Stimulated activated CD4-positive, alpha-beta T cell treated with anti-CD3 and anti-CD28 coated beads, Interleukin-15, amount 100 ng/mL, for 1 hour (primary cell): ENCODE data around the gene RAB33A.
A peak's percentile ranks its signal among the peaks of the same experiment; 100 is the strongest.

ENCODE experiments used
- DNase-seq, 2 donors: peaks; one replicate each; pipeline ENCODE4 v3.0.0-alpha.2; 2020; ENCODE audit warnings: low read depth in 1 of 2, low spot score in 1 of 2

RAB33A gene

DNA sequence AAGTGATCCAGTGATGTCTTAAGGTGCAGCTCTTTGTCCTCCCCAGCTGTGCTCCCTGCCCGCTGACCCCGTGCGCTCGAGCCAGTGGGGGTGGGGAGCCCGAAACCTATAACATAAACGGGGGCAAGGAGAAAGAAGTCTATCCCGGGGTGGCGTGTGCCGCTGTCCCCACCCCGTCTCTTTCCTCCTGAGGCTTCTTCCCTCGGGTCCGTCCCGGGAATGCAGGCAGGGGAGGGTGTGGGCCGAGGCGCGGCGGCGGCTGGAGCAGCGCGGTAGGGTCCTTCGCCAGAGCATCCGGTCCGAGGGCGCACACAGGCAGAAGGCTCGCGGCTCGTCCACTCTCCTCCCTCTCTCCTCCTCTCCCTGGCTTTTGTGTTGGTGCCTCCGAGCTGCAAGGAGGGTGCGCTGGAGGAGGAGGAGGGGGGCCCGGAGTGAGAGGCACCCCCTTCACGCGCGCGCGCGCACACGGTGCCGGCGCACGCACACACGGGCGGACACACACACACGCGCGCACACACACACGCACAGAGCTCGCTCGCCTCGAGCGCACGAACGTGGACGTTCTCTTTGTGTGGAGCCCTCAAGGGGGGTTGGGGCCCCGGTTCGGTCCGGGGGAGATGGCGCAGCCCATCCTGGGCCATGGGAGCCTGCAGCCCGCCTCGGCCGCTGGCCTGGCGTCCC, at the start of gene RAB33A:
Gene RAB33A, plus strand, starts transcription at position 517 of the 681 bp plus-strand sequence. Its CDS starts 101 bp downstream, at position 618.
- no peak for DNase-seq

DNA sequence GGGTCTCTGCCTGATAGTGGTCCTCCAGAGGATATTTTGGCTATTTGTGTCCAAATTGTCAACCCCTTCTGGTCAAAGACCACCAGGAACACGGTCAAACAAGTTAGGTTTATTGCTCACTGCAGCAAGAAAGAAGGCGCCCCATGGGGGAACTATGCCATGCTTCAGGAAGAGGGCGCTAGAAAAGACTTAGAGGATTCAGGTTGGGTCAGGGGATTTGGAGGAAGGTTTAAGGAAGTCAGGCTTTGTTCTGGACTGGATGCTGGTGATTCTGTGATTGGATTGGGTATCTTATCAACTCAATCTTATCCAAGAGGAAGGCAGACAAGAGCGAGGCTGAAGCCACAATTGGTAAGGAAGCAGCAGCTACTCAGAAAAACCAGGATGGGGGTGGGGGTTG, 47.2 kb upstream of the RAB33A start:
- no peak for DNase-seq

DNA sequence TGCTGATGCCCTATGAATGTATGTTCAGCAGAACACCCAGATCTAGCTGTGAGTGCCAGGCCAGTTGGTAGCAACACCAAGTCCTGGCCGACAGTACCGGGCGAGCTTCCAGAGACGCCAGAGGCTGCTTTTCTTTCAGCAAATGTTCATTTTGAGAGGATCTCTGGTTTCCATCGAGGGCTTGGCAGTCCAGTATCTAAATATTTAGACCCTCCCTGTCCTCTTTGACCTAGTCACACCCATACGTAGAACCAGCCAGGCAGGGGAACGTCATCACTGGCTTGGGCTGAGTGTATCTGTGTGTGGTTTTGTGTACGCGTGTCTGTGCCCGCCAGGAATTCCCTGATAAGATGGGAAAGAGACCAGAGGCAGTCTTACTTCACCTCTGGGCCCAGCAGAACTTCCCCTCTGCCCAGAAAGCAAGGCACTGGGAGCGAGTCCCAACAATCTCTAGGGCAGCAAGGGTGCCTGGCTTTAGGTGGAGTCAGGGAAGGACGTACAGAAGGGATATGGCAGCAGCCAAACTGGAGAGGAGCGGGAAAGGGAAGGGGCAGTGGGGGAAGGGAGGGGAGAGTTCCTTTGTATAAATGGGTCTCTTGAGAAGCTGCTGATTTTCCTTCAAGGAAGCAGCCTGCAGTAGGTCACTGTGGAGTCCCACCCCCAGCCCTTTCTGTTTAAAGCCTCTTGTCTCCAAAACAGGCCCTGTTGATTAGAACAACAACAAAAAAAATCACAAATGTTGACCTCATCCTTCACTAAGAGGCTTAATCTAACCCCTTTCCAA, 46.5 kb upstream of the RAB33A start:
- DNase-seq: no peak

DNA sequence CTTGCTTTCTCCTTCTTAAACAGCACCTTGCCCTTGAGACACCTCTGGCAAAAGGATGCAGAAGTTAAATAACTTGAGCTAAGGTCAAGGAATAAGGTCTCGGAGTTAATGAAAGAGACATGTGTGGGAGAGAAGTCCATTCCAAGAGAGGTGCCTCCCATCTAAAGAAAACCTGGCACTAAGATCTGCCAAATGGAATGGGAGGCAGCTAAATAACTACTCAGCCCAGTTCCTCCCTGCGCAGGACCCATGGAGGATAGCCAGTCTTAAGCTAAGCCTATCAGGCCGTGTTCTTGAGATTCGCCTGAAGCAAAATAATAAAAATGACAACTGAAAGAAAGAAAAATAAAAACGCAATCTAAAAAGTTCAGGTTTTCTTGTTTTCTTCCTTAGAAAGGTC, 40.8 kb upstream of the RAB33A start:
- no peak for DNase-seq

DNA sequence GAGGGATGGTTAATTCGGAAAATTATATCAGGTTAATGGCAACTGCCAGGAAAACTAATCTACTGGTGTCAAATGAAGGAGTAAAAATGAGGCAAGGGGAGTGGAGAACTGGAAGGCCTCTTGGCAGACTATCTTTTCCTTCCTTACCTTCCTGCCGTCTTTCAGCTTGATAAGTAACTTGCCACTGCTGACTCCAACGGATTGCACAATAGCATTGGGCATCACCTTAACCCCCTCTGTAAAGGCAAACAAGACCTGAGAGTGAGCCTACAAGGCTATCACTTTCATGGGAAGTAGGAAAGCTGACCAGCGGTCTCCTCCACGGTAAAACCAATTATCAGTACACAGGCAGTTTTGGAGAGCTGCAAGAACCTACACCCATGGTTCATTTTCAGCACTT, 35.3 kb upstream of the RAB33A start:
- DNase-seq: no peak

DNA sequence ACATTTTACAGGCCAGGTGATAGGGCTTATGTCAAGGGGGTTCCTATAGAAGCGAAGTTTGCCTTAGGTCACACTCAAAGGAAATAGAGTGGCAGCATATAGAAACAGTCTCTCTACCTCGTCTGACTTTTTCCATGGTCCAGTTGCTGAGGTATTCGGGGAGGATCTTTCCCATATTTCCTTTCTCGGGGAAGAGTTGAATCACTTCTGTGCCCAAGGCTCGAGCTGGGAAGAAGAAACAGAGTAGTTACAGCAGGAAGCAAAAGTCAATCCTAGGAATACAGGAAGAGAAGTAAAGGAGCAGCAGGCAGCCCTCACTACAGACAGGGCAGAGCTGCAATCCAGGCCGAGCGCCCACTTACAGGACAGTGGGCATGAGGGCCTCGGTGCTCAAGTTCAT, 34.8 kb upstream of the RAB33A start:
- no peak for DNase-seq

DNA sequence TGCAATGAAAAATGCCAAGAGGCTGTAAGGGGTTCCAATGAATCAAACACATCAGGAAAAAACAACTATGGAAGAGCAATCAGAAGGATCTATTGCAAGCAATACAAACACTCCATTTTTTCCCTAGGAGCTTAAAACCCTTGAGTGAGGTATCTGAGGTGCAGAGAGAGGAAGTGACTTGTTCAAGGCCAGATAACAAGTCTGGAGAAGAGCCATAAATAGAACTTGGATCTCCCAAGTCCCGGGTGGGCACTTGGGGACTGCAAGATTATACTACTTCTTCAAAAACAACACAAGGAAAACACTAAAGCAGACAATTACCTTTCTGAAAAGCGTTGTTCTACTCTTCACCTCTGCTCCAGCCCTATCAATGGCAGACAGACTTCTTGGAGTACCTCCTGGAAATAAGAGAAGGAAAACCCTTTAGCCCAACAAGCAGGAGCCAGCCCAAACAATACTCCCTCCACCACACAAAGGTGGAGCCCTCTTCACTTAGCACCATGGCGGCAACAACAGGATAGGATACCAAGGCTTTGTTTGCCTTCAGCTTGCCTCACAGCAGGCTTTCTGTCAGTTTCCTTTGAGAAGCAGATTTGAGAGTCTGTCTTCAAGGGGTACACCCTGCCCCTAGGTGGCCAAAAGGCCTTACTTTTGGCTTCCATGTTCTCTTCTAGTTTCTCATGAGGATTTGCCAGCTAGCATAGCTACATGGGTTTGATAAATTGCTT, 32.1 kb upstream of the RAB33A start:
- no peak for DNase-seq

DNA sequence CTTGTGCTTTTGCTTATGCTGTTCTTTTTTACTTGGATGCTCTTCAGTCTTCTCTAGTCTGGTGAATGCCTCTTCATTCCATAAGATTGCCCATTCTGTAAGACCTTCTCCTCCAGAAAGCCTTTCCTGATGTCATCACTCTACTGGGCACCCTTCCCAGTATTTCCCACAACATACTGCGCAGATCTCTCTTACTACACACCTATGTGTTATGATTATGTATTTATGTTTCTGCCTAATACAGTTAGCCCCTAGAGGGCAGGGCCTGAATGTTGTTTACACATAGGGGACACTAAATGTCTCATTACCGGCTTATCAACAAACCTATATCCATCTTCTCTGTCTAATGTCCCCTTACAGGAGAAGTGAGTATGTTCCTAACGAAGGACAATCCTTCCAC, 27.3 kb upstream of the RAB33A start:
- no peak for DNase-seq

DNA sequence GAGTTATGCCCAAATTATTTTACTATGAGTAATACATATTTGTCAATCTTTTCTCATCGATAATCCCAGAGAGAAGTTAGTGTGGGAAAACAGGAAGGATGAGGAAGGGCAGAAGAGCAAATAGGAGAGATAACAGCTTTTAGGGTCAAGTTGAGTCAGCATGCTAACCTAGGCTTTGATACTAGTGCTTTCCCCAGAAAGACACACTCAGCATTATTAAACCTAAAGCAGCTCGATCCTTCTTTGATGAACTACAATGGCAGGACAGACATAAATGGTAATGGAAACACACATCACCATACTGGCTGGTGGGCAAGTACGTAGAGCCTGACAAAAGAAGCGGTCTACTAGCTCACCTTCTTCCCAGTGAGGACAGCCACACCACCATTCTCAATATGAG, 26.6 kb upstream of the RAB33A start:
- no peak for DNase-seq

DNA sequence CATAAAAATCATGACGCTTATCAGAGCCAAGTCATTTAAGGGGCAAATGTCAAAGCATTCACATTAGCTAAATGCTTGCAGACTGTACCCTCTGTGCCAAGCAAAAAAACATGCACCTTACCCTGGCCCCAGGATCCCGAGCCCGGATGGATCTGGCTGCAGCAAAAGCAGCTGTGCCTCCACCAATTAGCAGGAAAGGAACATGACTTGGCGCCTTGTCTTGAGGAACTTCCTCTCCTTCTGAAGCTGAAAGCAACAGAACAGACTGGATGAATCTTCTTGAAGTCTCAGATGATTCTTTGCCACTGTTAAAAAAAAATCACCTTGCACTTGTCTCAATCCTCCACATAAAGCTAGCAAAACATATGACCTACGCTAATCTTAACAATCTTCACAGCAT, 24.1 kb upstream of the RAB33A start:
- no peak for DNase-seq

DNA sequence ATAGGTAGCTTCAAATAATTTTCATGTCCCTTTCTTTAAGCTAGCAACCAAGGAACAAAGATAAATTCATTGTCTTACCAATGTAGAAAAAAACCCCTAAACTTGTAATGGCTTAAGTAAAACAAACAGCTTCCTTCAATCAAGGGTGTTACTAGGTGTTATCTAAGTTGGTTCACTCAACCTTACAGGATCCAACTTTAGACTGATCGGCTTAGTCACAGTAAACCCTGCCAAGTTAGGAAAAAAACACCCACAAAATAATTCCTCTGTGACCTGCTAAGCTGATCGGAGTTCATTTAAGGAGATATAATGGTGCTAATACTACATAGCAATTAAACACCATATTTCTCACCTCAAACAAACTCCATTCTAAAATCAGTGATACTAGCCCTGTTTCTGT, 16.2 kb upstream of the RAB33A start:
- no peak for DNase-seq

DNA sequence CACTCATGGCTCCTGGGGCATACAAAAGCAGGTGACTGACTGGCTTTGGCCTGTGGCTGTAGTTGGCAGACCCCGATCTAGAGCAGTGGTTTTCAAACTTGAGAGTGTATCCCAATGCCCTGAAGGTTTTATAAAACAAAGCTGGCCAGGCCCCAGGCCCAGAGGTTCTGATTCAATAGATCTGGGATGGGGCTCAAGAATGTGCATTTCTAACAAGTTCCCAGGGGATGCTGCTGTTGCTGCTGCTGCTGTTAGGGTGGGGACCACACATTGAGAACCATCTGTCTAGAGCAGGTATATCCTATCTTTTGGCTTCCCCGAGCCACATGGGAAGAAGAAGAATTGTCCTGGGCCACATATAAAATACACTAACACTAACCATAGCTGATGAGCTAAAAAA, 13.5 kb upstream of the RAB33A start:
- no peak for DNase-seq

DNA sequence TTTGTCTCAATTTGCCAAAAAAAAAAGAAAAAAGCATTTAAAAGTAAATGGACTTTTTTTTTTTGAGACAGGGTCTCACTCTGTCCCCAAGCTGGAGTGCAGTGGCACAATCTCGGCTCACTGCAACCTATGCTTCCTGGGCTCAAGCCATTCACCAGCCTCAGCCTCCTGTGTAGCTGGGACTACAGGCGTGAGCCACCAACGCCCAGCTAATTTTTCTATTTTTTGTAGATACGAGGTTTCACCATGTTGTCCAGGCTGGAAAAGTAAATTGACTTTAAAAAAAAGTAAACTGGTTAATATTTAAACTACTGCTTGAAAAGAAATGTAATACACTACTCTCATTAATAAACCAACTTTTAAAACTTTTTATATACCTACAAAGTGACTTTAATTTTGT, 12.0 kb upstream of the RAB33A start:
- no peak for DNase-seq

DNA sequence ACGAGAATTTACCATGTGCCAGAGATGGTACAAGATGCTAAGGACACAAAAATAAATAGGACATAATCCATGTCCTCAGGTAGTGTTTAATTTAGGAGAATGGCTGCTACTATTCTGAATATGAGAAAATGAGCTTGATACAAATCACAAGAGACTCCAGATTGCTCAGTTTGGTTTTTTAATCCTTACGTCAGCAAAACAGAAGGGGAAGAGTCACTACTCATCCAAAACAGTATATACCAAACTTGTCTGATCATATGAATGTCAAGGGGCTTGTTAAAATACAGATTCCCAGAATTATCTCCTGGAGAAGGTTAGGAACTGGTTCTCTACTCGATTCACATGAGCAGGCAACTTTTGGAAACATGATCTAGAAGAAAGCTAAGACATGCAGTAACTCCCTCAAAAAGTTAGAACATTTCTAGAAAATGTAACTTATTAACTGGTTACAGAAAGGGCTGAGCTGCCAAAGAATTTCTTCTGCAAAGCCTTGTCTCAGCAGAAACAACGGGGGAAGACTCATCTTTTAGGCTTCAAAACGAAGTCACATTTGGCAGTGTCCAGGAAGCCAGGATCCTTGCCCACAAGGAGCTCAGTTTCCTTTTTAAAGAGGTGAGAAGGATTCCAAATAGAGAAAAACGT, 9.5 kb upstream of the RAB33A start:
- DNase-seq: no peak

DNA sequence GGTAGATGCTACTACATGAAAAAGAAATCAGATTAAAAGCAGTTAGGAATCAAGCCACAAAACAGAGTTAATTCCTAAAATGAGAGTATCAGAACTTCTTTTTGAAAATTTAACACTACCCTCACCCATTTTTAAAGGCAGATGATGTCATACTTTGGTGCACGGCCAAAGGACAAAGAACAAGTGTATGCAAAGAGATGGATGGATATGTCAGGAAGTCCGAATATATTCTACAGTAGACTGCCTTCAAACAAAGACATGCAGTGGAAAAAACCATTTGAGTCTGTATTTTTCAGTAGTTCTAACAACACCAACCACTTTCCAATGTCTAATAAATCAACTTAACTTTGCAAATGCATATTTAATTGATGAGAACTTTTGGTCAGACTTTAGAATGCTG, 8.4 kb upstream of the RAB33A start:
- DNase-seq: no peak

DNA sequence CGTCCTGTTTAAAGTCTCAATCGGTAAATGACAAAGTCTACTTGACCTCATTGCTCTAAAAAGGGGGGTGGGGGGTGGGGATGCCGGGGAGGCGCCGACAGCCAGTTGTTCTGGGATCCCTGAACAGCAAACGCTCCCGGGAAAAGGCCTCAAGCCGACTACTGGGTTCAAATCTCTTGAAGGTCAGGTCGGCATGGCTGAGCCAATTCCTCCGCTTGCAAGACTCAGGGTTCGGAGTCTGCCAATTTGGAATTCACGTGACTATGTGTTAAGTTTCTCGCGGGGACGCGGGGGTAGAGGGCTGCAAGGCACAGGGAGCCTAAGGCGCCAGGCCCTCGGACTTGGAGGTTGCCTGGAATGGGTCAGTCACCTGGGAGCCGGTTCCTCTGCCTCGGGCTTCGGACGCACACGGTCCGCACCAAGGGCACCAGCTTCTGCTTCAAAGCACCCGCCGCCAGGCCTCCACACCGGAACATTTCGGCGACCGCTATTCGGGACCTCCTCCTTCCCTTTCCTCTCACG, 6.5 kb upstream of the RAB33A start:
- DNase-seq: no peak

DNA sequence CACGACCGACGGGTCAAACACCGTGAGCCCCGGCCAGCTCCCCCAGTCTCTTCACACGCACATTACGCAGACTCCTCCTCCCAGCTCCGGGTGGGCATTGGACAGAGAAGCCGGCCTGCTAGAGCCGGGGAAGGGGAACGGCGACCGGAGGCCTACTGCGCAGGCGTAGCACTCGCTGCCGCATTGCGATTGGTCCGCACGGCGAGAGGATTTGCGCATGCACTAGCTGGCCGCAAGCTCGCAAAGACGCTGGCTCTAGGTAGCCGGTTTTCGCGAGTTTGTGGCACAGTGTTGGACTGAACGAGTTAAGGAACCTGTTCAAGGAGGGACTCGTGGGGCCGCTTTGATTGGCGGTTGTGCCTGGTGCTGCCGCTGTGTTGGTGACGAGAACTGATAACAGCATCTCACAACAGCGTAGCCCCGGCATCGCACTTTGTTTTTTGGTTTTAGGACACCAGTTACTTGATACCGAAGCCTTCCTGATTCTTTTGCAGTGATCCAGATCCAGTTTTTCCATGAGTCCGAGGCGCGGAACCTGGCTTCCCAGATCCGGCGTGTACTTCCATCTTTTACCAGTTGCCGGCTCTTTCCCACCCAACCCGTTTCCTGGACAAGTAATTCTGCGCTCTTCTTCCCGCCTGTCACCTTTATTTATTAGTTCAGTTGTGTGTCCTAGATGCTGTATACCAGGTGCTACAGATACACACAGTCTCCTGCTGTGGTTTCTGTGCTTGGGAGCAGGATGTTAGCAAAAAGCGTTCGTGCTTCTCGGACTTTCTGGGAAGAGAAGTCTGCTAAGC, 5.9 kb upstream of the RAB33A start, which contains the start of gene AIFM1:
Gene AIFM1, minus strand, starts transcription at position 139 of the 800 bp plus-strand sequence. CDS start 185 bp downstream, outside the sequence.
- peak; percentile 66 to 69 for DNase-seq

DNA sequence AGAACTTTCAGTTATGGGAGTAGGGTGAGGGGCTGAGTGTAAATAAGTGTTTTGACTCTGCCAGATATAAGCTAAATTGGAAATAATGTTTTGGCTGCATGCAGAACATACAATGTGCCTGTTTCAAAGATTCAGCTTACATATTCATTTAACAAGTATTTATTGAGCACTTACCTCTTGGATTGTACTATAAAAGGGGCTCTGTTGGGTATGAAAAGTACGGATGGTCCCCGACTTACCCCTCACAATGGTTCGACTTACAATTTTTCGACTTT, 5.3 kb upstream of the RAB33A start:
- DNase-seq: no peak

DNA sequence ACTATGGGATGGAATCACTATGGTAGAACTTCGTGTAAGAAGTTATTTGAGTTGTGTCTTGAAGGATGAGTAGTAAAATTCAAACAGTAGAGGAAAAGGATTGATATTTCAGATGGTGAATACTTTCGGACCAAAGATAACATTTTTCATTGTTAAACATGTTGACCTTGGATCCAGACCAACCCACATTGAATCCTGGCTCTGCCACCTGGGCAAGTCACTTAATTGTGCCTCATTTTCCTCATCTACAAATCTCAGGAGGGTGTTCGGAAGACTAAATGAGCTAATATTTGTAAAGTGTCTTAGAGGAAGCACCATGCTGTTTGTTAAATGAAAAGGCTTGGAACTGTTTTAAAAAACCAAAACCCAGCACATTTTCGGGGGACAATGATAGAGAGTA, 4.7 kb upstream of the RAB33A start:
- no peak for DNase-seq

DNA sequence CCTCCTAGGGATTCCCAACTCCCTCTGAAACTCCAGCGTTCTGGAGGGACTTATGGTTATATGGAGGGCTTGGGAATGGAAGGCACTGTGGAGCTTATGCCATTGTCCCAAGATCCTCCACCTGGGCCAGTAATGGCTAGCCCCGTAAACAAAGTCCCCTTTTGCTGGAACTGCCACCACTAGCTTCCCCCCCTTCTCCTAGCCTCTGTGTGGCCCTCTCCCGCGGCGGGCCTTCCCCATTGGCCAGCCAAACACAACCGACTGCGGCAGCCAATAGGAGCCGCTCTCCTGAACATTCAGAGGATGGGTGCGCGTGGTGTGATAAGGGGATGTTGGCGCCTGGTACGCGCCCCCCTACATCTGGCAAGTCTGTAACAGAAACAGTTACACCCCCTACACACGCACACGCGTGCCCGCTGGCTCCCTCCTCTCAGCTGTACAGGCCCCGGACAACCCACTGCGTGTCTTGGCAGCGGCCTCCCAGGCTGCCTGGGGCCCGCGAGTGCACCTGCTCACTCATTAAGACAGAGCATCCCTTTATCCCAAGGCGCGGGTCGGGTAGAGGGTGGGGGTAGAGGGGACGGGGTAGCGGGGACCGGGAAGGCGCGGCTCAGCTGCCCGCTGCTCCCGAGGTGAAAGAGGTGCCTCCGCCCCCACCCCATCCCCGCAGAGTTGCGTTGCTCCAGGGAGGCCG, 863 bp upstream of the RAB33A start:
- DNase-seq: peak; percentile 19 to 39
